Ascending aorta (tissue), 2 donors: ENCODE results near the gene NEAT1. TPM values are rescaled to one million over a fixed set of nuclear protein-coding genes. Genes with fewer than 3 reads are reported as not detected.
"Not testable (repeated sequence)": the region's sequence is repeated elsewhere in the genome, so short reads cannot be mapped to it uniquely, and the experiment has no call there.

Experiments
- DNase-seq, 2 donors: peaks; one replicate each; pipeline ENCODE4 v3.0.0-alpha.2; 2019; ENCODE audit warnings: low spot score in 2 of 2
- H3K27ac ChIP-seq, 2 donors: fragments of 200-600 bp; sonication (generic); one replicate each; pipeline ENCODE4 v1.5.1; 2016 to 2017; ENCODE audit warnings: mild to moderate bottlenecking in 1 of 2
- H3K27me3 ChIP-seq: fragments of 200-600 bp; sonication (generic); one replicate; pipeline ENCODE4 v1.5.1; 2017
- H3K36me3 ChIP-seq, 2 donors: fragments of 200-600 bp; sonication (generic); one replicate each; pipeline ENCODE4 v1.5.1; 2016
- H3K4me1 ChIP-seq, 2 donors: fragments of 200-600 bp; sonication (generic); one replicate each; pipeline ENCODE4 v1.5.1; 2016 to 2017; ENCODE audit warnings: mild to moderate bottlenecking in 1 of 2
- H3K4me3 ChIP-seq, 2 donors: fragments of 200-600 bp; sonication (generic); one replicate each; pipeline ENCODE4 v1.5.1; 2016 to 2017; ENCODE audit warnings: mild to moderate bottlenecking in 1 of 2
- H3K9me3 ChIP-seq, 2 donors: fragments of 200-600 bp; sonication (generic); one replicate each; pipeline ENCODE4 v1.5.1; 2016
- CTCF ChIP-seq, 3 experiments: fragments of 200-600 bp in 2 of 3; fragments of 450-650 bp in 1 of 3; sonication (generic) in 2 of 3; IDR thresholded peaks; one replicate each; pipeline ENCODE4 v1.5.1; 2016 to 2019; ENCODE audit warnings: antibody characterized with exemption in 3 of 3, mild to moderate bottlenecking in 1 of 3, moderate library complexity in 1 of 3
- intact Hi-C: fragments of 100-400 bp; cut with DNase I; formaldehyde crosslinking; loops from one replicate; pipeline ENCODE4 v1.15.1; 2023
- total RNA-seq: library from RNA; depleted of rRNA; stranded (reverse); fragments of >200 nt; gene quantifications from one replicate; pipeline ENCODE4 v1.1.0, GENCODE V29; 2016

The NEAT1 gene
- total RNA-seq, 1 donor from 2014 or later = 180 TPM

GRCh38 chr11:65470433-65471049 lies 47.9 kb downstream of the NEAT1 start:
- no peak for DNase-seq
- H3K9me3 ChIP-seq = no peaks in the 10 kb centered on the region
- no peaks in the 10 kb centered on the region for H3K27me3 ChIP-seq
- intact Hi-C loops = loop anchor here (1.0 to 5.0 kb wide), 3 partner anchors 15 to 51 kb away; no protein-coding TSS in a partner anchor
- TF ChIP-seq CTCF (IDR thresholded peaks at IDR 0.05) = no peak
- peak overlapping the region in 1 of 2 donors; percentile 54 for H3K4me3 ChIP-seq
- peaks cover 16 to 26% of the 10 kb centered on the region in 2 donors for H3K4me1 ChIP-seq
- H3K27ac ChIP-seq = peak overlapping the region; percentile 97 to 98
- no peaks in the 10 kb centered on the region for H3K36me3 ChIP-seq

GRCh38 chr11:65471447-65471891 lies 48.9 kb downstream of the NEAT1 start:
- no peaks in the 10 kb centered on the region for H3K36me3 ChIP-seq
- no peaks in the 10 kb centered on the region for H3K27me3 ChIP-seq
- peak; percentile 57 to 93 for DNase-seq
- peak overlapping the region; percentile 97 to 98 for H3K27ac ChIP-seq
- TF ChIP-seq CTCF (IDR thresholded peaks at IDR 0.05) = peak; percentile 63 to 67 (median 64)
- peak overlapping the region; percentile 41 to 54 for H3K4me3 ChIP-seq
- intact Hi-C loops = loop anchor here (1.0 to 5.0 kb wide), 3 partner anchors 16 to 52 kb away; no protein-coding TSS in a partner anchor
- no peaks in the 10 kb centered on the region for H3K9me3 ChIP-seq
- H3K4me1 ChIP-seq = peaks cover 20 to 36% of the 10 kb centered on the region in 2 donors

- H3K9me3 ChIP-seq, H3K27me3 ChIP-seq, H3K36me3 ChIP-seq, DNase-seq: not testable (repeated sequence)
- peaks cover 23 to 39% of the 10 kb centered on the region in 2 donors for H3K4me1 ChIP-seq
- H3K4me3 ChIP-seq = peak overlapping the region; percentile 30 to 41
- intact Hi-C loops = loop anchor here (5.0 kb wide), 1 partner anchor 35 kb away; no protein-coding TSS in a partner anchor
- H3K27ac ChIP-seq = peak overlapping the region; percentile 97 to 98
Measured at GRCh38 chr11:65472588-65473277, 50.1 kb downstream of the NEAT1 start.

GRCh38 chr11:65473278-65473860 lies 50.8 kb downstream of the NEAT1 start:
- Histone ChIP-seq H3K36me3 (no peaks in the 10 kb centered on the region), H3K9me3 (no peaks in the 10 kb centered on the region), H3K27me3 (no peaks in the 10 kb centered on the region), H3K4me1 (peaks cover 28 to 45% of the 10 kb centered on the region in 2 donors), H3K27ac (peak overlapping the region; percentile 97 to 98), H3K4me3 (no peak overlapping the region)
- no peak for TF ChIP-seq CTCF (IDR thresholded peaks at IDR 0.05)
- intact Hi-C loops = loop anchor here (5.0 kb wide), 1 partner anchor 34 kb away; no protein-coding TSS in a partner anchor
- no peak for DNase-seq

- intact Hi-C loops = loop anchor here (5.0 kb wide), 1 partner anchor 32 kb away; no protein-coding TSS in a partner anchor
- H3K27ac ChIP-seq = peak overlapping the region; percentile 97 to 98
- DNase-seq = no peak
Measured at GRCh38 chr11:65474864-65475263, 52.3 kb downstream of the NEAT1 start.

More at GRCh38 chr11:65474864-65475263, 52.3 kb downstream of the NEAT1 start:
- Histone ChIP-seq H3K27me3 (no peaks in the 10 kb centered on the region), H3K4me3 (no peak overlapping the region), H3K9me3 (no peaks in the 10 kb centered on the region), H3K36me3 (no peaks in the 10 kb centered on the region), H3K4me1 (peaks cover 33 to 56% of the 10 kb centered on the region in 2 donors)
- no peak for TF ChIP-seq CTCF (IDR thresholded peaks at IDR 0.05)
